ENCODE measurements around the gene LRRC15.

LRRC15 gene

GRCh38 chr3:194315088-194315964 lies 54.2 kb downstream of the LRRC15 start:
- DNase-seq = peak; percentile 69

GRCh38 chr3:194314388-194315068 lies 55.0 kb downstream of the LRRC15 start:
- DNase-seq = no peak

DNA sequence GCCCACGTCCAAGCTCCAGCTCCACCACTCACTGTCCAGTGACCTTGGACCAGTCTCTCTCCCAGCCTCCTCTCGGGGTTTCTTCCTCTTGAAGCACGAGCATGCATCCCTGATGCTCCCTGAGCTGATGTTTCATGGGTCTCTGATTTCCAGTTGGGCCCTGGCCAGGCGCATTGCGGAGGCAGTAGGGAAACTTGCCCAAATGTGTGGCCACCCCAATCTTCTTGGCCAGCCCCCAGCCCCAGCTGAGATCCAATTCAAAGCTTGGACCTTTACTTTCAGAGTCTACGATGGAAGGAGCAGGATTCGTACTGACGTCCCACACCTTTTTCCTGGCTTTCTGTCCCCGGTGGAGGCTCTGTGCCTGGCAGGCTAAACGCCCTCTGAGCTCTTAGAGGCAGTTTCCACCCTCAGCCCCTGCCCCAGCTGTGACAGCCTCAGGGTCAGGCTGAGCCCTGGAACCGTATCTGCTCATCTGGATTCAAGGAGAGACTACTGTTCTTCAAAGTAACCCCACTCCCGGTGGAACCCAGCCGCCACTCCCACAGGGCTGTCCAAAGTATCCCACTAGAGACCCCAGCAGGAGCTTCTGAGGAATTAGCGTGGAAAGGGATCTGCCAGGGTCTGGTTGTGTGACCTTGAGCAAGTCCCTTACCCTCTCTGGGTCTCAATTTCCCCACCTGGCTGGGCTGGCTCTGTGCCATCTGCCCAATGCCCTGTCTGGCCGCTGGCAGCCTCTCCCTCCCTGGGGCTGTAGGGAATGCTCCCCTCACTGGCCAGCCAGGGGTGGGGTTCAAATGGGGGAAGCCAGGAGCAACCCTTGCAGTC lies 55.8 kb downstream of the LRRC15 start:
- DNase-seq = no peak

- no peak for DNase-seq
Observed at GRCh38 chr3:194312743-194313281, 56.7 kb downstream of the LRRC15 start.

DNA sequence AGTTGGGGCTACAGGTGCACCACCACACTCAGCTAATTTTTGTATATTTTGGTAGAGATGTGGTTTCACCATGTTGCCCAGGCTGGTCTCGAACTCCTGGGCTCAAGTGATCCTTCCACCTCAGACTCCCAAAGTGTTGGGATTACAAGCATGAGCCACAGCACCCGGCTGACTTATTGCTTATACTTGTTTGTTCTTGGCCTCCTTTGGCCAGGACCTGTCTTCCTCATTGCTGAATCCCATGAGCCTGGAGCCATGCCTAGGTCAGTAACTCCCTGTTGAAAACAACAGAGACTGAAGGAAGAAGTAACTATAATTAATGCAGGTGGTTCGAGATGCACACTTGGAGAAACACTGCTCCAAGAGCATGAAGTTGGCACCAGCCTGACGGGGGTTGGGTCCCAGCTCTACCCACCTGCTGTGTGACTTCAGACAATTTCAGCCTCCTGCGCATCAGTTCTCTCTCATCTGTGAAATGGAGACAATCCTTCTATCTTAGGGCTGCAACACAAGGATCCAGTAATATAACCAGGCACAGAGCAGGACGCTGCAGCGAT lies 57.3 kb downstream of the LRRC15 start:
- no peak for DNase-seq

DNA sequence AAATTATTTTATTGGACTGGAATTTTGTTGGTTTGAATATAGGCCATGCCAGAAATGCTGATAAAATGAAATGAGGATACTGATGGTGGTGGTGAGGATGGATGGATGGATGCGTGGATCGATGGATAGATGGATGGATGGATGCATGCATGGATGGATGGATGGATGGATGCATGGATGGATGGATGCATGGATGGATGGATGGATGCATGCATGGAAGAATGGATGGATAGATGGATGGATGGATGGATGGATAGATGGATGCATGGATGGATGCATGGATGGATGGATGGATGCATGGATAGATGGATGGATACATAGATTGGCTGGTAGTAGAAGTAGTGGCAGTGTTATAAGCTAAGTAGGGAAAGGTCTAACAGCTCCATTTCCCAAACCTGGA lies 58.5 kb downstream of the LRRC15 start:
- no peak for DNase-seq

DNA sequence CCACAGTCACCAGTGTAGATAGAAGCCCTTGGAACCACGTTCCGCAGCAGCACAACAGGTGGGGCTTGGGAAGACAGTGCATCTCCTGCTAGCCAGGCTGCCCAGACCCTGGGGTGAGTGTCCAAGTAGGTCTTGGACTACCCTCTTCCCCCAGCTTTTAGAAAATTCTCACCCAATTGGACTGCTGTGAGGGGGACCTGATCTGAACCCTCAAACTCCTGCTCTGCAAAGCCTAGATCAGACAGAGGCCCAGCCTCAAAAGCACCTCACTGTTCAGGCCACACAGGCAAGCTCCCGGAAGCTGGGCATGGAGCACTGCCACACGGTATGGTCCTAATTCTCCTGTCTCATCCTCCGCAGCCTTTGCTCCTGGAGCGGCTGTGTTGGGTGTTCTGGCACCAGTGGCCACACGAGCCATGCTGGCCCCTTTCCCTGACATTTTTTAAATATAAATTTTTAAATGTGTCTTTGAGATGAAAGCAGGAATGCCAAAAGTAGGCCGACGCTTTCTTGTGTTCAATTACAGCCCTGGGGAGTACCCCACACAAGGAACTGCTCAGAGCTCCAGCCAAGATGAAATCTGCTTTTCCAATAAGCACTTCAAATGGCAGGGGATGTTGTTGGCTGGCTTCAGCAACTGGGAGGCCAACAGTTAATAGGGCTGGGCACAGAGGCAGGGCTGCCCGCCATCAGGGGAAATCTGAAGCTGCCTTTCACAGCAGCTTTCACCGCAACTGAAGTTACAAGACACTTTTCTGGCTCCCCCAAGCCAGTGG lies 59.3 kb downstream of the LRRC15 start:
- DNase-seq = no peak

DNA sequence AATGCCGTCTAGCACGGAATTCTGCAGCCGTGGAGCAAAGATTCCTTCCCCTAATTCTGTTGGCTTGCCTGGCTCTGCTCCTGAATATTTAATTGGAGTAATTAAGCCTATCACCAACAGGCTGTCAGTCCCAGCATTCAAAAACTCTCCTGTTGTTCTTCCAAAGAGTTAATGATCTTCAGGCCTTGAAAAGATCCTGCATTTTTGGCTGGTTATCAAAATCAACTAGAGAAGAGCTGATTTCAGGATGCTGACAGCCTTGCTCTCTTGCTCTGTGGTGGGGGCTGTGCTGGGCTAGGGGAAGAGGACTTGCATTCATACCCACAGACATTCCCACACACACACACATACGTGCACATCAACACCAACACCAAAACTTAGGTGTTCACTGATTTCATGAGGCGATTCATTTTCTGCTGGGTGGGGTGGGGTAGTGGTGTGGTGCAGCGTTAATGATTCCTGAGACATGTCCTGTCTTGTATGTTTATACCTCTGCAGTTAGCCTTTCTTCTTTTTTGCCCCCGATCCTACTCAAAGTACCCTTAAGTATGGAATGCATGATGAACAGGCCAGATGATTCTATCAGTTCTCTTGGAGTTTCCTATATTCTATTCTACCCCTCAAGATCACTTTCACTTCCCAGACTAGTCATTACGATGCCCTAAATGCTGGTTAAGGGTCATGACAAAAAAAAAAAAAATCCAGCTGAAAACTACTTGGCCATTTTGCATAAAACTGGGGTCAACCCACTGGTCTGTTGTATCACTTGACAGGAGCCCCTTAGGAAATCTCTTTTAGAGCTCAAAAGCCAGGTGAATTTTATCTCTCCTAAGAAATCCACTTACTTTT lies 60.7 kb downstream of the LRRC15 start:
- no peak for DNase-seq

- no peak for DNase-seq
Observed at GRCh38 chr3:194307849-194308248, 61.7 kb downstream of the LRRC15 start.

- no peak for DNase-seq
Observed at GRCh38 chr3:194306771-194307640, 62.5 kb downstream of the LRRC15 start.

GRCh38 chr3:194306109-194306686 lies 63.3 kb downstream of the LRRC15 start:
- peak; percentile 9 for DNase-seq

DNA sequence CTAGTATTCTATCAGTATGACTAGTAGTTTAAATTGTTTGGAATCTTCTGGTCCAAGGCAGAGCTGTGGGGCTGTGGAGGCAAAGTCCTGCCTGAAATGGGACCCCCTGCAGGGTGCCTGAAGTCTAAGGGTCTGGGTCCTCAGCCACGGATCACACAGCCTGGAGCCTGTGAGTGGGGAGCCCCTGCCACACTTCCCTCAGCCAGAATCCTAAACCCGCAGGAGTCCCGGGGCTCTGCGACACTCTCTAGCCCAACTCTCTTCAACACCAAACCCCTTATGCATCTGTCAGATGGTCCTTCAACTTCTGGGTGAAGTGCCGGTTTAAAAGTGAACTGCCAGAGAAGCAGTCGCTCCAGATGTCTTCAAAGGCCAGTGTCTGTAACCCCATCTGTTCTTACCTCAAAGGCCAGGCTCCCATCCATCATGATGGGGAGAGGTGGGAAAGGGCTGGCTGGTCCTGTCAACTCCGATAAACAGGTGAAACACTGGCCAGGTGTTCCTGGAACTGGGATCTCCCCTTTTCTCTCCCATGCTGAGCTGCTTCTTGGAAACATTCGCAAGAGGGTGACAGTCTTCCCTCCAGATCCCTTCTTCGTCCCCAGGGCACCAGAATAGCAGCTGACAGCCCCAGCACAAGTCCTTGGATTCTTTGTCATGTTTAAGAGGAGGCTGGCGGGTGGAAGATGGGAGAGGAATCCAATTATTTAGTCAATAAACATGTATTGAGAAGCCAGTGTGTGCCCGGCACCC lies 64.0 kb downstream of the LRRC15 start:
- no peak for DNase-seq

Data from effector CD8-positive, alpha-beta T cell (primary cell).